T47D (cell line): ENCODE data around the gene TINAG.

Experiments
- DNase-seq, 2 experiments: peaks; one replicate each; pipeline versions ENCODE4 v3.0.0 to v3.0.0-alpha.2; 2011 to 2012; ENCODE audit warnings: low read depth in 1 of 2, low spot score in 1 of 2
- JUND ChIP-seq: IDR thresholded peaks from 2 replicates; pipeline ENCODE4 v1.6.1; 2012; ENCODE audit warnings: low read depth
- in situ Hi-C: cut with HindIII; loops from 2 replicates; pipeline ENCODE4 v1.10.0; 2016; ENCODE audit warnings: low sequenced_read_pairs, low pct_unique_long_range_greater_than_20kb

TINAG gene

GRCh38 chr6:54308289-54308985 is at the start of gene TINAG:
TSS of gene TINAG (plus strand) at chr6:54308441. CDS start at chr6:54308551, 110 bp downstream.
- no peak for DNase-seq
- in situ Hi-C loops: no loop called here
- TF ChIP-seq JUND: no peak

- in situ Hi-C loops: no loop called here
- no peak for TF ChIP-seq JUND
Observed at GRCh38 chr6:54260025-54260424, 48.2 kb upstream of the TINAG start.

GRCh38 chr6:54262499-54262898 is 45.7 kb upstream of the TINAG start:
- in situ Hi-C loops: no loop called here

More at GRCh38 chr6:54260025-54260424, 48.2 kb upstream of the TINAG start:
- no peak for DNase-seq

GRCh38 chr6:54262971-54263370 is 45.3 kb upstream of the TINAG start:
- TF ChIP-seq JUND: no peak
- in situ Hi-C loops: no loop called here
- DNase-seq: no peak

More at GRCh38 chr6:54262499-54262898, 45.7 kb upstream of the TINAG start:
- no peak for DNase-seq
- TF ChIP-seq JUND: no peak

- no peak for DNase-seq
- TF ChIP-seq JUND: no peak
- in situ Hi-C loops: no loop called here
Observed at GRCh38 chr6:54264581-54265272, 43.5 kb upstream of the TINAG start.

- TF ChIP-seq JUND: no peak
- in situ Hi-C loops: no loop called here
- no peak for DNase-seq
Observed at GRCh38 chr6:54266400-54266923, 41.8 kb upstream of the TINAG start.

- peak; percentile 9 to 76 for DNase-seq
- TF ChIP-seq JUND: no peak
- in situ Hi-C loops: no loop called here
Observed at GRCh38 chr6:54267798-54268197, 40.4 kb upstream of the TINAG start.

- in situ Hi-C loops: no loop called here
- TF ChIP-seq JUND: no peak
- no peak for DNase-seq
Observed at GRCh38 chr6:54273214-54273820, 34.9 kb upstream of the TINAG start.

GRCh38 chr6:54274383-54274782 is 33.9 kb upstream of the TINAG start:
- no peak for DNase-seq
- TF ChIP-seq JUND: no peak
- in situ Hi-C loops: no loop called here

GRCh38 chr6:54282186-54282585 is 26.1 kb upstream of the TINAG start:
- TF ChIP-seq JUND: no peak
- in situ Hi-C loops: no loop called here
- no peak for DNase-seq

GRCh38 chr6:54284161-54284860 is 23.9 kb upstream of the TINAG start:
- DNase-seq: no peak
- in situ Hi-C loops: no loop called here
- no peak for TF ChIP-seq JUND

GRCh38 chr6:54285595-54285994 is 22.6 kb upstream of the TINAG start:
- in situ Hi-C loops: no loop called here
- no peak for DNase-seq
- no peak for TF ChIP-seq JUND
